Nephron progenitor cell (in vitro differentiated cells): ENCODE results near the gene ZNF3.
A peak's percentile ranks its signal among the peaks of the same experiment; 100 is the strongest.
"Not testable (repeated sequence)": the region's sequence is repeated elsewhere in the genome, so short reads cannot be mapped to it uniquely, and the experiment has no call there.

ENCODE experiments used
- DNase-seq: peaks from one replicate; pipeline ENCODE4 v3.0.0; 2021
- H3K27ac Mint-ChIP-seq: 2 replicates; pipeline ENCODE4 v1.8.0; 2021; ENCODE audit warnings: mild to moderate bottlenecking, moderate library complexity, mixed read lengths
- H3K27me3 Mint-ChIP-seq: 2 replicates; pipeline ENCODE4 v1.8.0; 2021; ENCODE audit warnings: mild to moderate bottlenecking, low read depth, mixed read lengths; ENCODE audit not compliant: poor library complexity
- H3K36me3 Mint-ChIP-seq: 2 replicates; pipeline ENCODE4 v1.8.0; 2021; ENCODE audit warnings: low read depth, mixed read lengths
- H3K4me1 Mint-ChIP-seq: 2 replicates; pipeline ENCODE4 v1.8.0; 2021; ENCODE audit warnings: mixed read lengths
- H3K4me3 Mint-ChIP-seq: 2 replicates; pipeline ENCODE4 v1.8.0; 2021; ENCODE audit warnings: mild to moderate bottlenecking, moderate library complexity, mixed read lengths
- H3K9me3 Mint-ChIP-seq: 2 replicates; pipeline ENCODE4 v1.8.0; 2021; ENCODE audit warnings: mild to moderate bottlenecking, moderate library complexity, mixed read lengths
- TF ChIP-seq, protein P1 (sequence below): fragments of 200-600 bp; sonication (generic); IDR thresholded peaks from 2 replicates; pipeline ENCODE4 v1.5.0; 2021; ENCODE audit warnings: antibody characterized with exemption

The ZNF3 gene

DNA sequence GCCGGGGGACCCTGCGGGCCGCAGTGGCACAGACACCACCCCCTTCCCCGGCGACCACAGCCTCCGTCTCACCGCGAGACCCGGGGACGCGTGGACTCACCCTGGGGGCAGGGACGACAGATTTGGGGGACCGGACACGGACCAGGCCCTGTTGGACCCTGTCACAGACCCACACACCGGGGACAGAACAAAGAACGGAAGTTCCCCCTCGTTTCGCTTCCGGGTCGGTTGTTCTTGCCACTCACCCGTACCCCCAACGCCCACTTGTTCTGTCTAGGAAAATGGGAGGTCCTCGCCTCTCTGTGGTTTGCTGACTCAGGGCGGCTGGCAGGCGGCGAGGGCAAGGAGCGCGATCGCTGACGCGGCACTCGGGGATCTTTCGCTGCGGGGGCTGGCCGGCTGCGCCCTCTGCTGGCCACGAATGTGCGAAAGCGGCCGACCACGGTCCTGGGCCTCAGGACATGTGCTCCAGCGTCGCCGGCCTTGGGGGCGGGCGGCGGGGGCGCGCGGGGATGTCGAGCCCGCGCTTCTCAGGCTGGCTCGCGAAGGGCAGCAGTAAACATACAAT, at the start of gene ZNF3:
TSS of gene ZNF3 (minus strand) at position 189 of the 568 bp plus-strand sequence. CDS start 4,366 bp downstream, outside the sequence.
- peaks cover 51% of the 10 kb centered on the region for H3K36me3 Mint-ChIP-seq
- peaks cover 19% of the 10 kb centered on the region for H3K4me1 Mint-ChIP-seq
- peak within 1 kb of the TSS; percentile 99 for H3K4me3 Mint-ChIP-seq
- H3K27me3 Mint-ChIP-seq: peaks cover 32% of the 10 kb centered on the region
- TF ChIP-seq, protein P1, sequence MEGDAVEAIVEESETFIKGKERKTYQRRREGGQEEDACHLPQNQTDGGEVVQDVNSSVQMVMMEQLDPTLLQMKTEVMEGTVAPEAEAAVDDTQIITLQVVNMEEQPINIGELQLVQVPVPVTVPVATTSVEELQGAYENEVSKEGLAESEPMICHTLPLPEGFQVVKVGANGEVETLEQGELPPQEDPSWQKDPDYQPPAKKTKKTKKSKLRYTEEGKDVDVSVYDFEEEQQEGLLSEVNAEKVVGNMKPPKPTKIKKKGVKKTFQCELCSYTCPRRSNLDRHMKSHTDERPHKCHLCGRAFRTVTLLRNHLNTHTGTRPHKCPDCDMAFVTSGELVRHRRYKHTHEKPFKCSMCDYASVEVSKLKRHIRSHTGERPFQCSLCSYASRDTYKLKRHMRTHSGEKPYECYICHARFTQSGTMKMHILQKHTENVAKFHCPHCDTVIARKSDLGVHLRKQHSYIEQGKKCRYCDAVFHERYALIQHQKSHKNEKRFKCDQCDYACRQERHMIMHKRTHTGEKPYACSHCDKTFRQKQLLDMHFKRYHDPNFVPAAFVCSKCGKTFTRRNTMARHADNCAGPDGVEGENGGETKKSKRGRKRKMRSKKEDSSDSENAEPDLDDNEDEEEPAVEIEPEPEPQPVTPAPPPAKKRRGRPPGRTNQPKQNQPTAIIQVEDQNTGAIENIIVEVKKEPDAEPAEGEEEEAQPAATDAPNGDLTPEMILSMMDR: peak; percentile 88
- peaks cover 50% of the 10 kb centered on the region for H3K9me3 Mint-ChIP-seq
- peak within 1 kb of the TSS; percentile 99 for H3K27ac Mint-ChIP-seq
- DNase-seq: peak; percentile 98

DNA sequence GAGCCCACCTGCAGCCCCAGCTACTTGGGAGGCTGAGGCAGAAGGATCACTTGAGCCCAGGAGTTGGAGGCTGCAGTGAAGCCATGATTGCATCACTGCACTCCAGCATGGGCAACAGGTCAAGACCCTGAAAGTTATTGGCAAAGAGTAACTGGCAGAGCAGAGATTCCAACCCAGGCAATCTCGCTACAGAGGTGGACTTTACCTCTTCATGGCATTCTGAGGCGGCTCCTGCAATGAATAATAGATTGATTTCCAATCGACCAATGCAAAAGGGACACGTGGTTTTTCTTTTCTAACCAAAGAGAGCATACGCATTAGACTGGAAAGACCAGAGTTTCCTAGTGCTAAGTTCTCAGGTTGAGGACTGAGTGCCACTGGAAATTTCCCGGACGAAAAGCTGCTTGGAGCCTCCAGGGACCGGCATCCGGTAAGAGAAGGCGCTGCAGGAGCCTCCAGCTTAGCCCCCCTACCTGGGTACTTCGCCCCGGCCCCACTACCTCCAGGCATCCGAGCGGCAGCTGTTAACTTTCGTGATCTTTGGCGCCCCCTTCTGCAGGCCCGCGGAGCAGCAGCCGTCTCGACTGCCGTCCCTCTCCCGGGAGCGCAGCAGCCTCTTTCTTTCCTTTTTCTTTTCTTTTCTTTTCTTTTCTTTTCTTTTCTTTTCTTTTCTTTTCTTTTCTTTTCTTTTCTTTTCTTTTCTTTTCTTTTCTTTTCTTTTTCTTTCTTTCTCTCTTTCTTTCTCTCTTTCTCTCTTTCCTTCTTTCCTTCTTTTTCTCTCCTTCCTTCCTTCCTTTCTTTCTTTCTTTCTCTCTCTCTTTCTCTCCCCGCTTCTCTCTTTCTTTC, 49.3 kb upstream of the ZNF3 start:
- Mint-ChIP-seq H3K4me1 (peaks cover 25% of the 10 kb centered on the region), H3K27me3 (peaks cover 17% of the 10 kb centered on the region), H3K4me3 (no peak overlapping the region), H3K9me3 (no peaks in the 10 kb centered on the region), H3K36me3 (no peaks in the 10 kb centered on the region), H3K27ac (no peak overlapping the region)
- DNase-seq: peak; percentile 95
- TF ChIP-seq, protein P1: peak; percentile 90

DNA sequence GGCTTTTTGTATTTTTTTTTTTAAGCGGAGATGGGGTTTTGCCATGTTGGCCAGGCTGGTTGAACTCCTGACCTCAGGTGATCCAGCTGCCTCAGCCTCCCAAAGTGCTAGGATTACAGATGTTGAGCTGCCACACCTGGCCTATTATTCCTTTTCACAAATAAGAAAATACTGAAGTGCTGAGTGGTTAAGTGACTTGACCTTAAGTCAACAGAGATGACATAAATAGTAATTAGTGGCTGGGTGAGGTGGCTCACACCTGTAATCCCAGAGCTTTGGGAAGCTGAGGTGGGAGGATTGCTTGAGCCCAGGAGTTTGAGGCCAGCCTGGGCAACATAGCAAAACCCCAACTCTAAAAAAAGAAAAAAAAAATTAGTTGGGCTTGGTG, 48.7 kb upstream of the ZNF3 start:
- H3K36me3 Mint-ChIP-seq, H3K9me3 Mint-ChIP-seq, H3K27ac Mint-ChIP-seq, DNase-seq, H3K4me3 Mint-ChIP-seq: not testable (repeated sequence)
- peaks cover 27% of the 10 kb centered on the region for H3K4me1 Mint-ChIP-seq
- H3K27me3 Mint-ChIP-seq: peaks cover 17% of the 10 kb centered on the region

DNA sequence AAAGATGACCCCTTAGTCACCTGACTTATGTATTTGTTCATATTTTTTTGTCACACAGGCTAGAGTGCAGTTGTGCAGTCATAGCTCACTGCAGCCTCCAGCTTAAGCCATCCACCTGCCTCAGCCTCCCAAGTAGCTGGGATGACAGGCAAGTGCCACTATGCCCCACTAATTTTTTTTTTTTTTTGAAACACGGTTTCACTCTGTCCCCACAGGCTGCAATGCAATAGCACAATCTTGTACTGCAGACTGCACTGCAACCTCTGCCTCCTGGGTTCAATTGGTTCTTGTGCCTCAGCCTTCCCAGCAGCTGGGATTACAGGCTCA, 47.1 kb upstream of the ZNF3 start:
- no peak for DNase-seq
- Mint-ChIP-seq H3K27me3 (peaks cover 17% of the 10 kb centered on the region), H3K9me3 (no peaks in the 10 kb centered on the region), H3K36me3 (peaks cover 9% of the 10 kb centered on the region), H3K4me3 (peak overlapping the region; percentile 81), H3K27ac (no peak overlapping the region), H3K4me1 (peaks cover 38% of the 10 kb centered on the region)
- TF ChIP-seq, protein P1: no peak

DNA sequence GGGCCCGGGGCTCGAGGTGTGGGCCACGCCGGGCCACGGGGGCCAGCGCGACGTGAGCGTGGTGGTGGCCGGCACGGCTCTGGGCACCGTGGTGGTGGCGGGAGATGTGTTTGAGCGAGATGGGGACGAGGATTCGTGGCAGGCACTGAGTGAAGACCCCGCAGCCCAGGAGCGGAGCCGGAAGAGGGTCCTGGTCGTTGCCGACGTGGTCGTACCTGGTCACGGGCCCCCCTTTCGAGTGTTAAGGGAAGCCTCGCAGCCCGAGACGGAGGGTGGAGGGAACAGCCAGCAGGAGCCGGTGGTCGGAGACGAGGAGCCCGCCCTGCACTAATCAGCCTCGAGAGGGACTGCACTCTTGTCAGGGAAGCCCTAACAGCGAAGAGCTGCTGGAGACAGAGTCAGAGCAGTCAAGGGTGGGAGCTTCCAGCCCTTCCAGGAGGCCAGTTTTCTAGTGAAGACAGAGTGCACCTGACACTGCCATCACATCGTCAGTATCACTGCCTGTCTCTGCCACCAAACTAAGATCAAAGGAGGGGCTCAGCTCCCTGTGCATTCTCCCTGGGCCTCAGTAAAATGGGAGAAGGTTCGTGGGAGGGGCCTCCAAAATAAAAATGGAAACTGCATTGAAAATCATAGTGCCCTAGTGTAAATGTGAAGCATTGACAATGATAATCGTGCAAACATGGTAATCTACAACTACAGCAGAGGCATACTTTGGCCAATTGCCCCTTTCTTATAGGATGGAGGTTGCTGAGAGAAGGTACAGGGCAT, 46.5 kb upstream of the ZNF3 start:
- peak overlapping the region; percentile 81 for H3K4me3 Mint-ChIP-seq
- H3K9me3 Mint-ChIP-seq: no peaks in the 10 kb centered on the region
- peaks cover 11% of the 10 kb centered on the region for H3K36me3 Mint-ChIP-seq
- H3K27ac Mint-ChIP-seq: no peak overlapping the region
- H3K4me1 Mint-ChIP-seq: peaks cover 38% of the 10 kb centered on the region
- TF ChIP-seq, protein P1: no peak
- peaks cover 17% of the 10 kb centered on the region for H3K27me3 Mint-ChIP-seq
- DNase-seq: peak; percentile 44
